D721Med (cell line): ENCODE data around the gene DNAJC11.
"Not testable (repeated sequence)": the region's sequence is repeated elsewhere in the genome, so short reads cannot be mapped to it uniquely, and the experiment has no call there.

Experiments
- DNase-seq: peaks from one replicate; pipeline ENCODE4 v3.0.0; 2011; ENCODE audit warnings: low spot score; ENCODE audit not compliant: insufficient read length
- FAIRE-seq: peaks from 2 replicates; lab custom pipeline; 2011; peaks lifted over from hg19 to GRCh38; lab: Jason Lieb, UNC
- CTCF ChIP-seq: IDR thresholded peaks from 2 replicates; pipeline ENCODE4 v1.5.1; 2012; ENCODE audit warnings: mild to moderate bottlenecking, control low read depth; ENCODE audit not compliant: insufficient read depth; ENCODE audit errors: missing control alignments

The DNAJC11 gene

GRCh38 chr1:6668503-6668902 lies 33.1 kb downstream of the DNAJC11 start:
- no peak for FAIRE-seq
- no peak for TF ChIP-seq CTCF
- DNase-seq = no peak

DNA sequence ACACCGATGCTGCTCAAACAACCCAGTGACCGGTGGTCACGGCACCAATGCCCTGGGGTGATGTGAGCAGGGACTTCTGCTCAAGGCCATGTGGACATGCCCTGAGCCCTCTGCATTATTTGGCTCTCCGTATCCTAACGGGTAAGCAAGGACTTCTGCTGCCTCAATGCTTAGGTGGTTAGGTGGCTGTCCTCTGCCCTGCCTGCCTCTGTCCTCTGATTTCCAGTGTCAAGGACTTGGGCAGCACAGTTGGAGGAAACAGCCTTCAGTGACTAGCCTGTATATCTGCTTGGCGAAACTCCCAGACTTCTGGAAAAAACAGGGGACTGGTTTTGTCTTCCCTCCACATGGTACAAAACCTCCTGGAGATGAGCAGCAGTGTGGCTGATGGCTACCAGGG lies 34.5 kb downstream of the DNAJC11 start:
- TF ChIP-seq CTCF = no peak
- no peak for DNase-seq
- no peak for FAIRE-seq

- no peak for TF ChIP-seq CTCF
- DNase-seq = no peak
- FAIRE-seq = no peak
Observed at GRCh38 chr1:6666696-6667095, 34.9 kb downstream of the DNAJC11 start.

DNA sequence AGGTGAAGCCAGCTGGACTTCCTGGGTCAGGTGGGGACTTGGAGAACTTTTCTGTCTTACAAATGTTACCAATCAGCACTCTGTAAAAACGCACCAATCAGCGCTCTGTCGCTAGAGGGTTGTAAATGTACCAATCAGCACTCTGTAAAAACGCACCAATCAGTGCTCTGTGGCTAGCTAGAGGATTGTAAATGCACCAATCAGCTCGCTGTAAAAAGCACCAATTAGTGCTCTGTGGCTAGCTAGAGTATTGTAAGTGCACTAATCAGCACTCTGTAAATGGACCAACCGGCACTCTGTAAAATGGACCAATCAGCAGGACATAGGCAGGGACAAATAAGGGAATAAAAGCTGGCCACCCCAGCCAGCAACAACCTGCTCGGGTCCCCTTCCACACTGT lies 39.1 kb downstream of the DNAJC11 start:
- not testable (repeated sequence) for FAIRE-seq, DNase-seq

GRCh38 chr1:6660415-6661049 lies 41.1 kb downstream of the DNAJC11 start:
- no peak for TF ChIP-seq CTCF
- DNase-seq = no peak
- no peak for FAIRE-seq

DNA sequence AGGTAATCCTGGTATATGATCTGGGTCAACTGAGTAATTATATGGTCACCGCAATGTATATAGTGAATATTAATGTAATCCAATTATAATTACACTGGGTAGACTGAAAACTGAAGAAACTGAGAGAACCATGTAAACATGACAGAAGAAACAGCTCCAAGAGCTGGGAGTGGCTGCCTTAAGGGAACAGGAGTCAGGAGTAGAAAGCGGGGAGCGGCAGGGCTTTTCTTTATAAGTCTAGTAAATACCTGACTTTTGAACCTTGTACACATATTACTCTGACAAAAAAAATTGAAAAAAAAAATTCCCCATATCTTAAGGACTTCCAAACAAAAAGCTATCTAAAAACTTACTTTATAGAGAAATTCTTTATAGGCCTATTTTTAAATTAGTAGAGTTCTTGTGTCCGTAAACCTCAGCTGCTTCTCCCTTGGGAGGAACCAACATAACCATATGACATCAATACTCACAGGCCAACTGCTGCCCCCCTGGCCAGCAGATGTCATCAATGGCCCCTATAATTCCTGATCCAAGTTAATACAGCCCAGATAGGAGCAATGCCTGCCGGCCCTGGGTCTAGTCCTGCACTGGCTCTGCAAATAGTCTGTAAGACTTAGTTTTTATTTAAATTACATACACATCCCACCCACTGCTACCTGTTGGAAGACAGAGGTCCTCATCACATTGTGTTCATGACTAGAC lies 43.1 kb downstream of the DNAJC11 start:
- no peak for TF ChIP-seq CTCF
- FAIRE-seq = no peak
- DNase-seq = no peak

- no peak for TF ChIP-seq CTCF
- FAIRE-seq = no peak
- DNase-seq = no peak
Observed at GRCh38 chr1:6657138-6657537, 44.5 kb downstream of the DNAJC11 start.
